Measurements from ENCODE around the gene IFRD2. TPM values are rescaled to one million over a fixed set of nuclear protein-coding genes. Genes with fewer than 3 reads are reported as not detected.
"Not testable (repeated sequence)": the region's sequence is repeated elsewhere in the genome, so short reads cannot be mapped to it uniquely, and the experiment has no call there.

The IFRD2 gene
- total RNA-seq, 1 donor, result 77.8 TPM

DNA sequence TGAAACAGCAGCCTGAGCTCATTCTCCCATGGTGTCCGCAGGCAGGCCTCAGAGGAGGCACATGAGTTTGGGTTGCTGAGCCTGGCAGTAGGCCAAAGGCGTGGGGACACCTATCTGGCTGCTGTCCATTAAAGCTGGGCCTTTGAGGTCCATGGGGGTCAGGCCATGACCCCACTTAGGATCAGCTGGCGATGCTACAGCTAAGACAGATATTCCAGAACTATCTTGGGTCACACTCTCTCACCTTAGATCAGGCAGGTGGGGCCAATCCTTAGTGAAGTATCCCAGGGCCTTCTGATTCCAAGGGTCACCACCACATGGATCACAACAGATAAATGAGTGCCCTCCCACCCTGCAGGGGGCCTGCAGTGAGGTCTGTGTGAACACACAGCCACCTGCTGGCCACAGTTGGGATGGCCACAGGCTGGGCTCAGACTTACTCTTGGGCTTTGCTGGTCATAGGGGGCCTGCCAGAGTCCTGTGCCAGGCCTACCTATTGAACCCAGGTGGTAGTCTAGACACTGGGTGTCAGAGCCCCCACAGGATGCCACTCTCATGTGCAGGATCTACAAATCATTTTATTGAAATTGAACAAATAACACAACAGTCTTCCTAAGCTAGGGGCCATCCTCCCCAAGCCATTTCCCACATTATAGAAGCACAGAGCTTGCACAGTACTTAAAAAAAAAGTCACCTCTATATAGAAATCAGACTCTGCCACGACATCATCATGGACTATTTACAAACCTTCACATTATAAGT, 32.3 kb upstream of the IFRD2 start:
- peak in 2 of 3 donors; percentile 75 to 78 for DNase-seq (ENCODE audit: low read depth in 2 of 3, low spot score in 2 of 3)

DNA sequence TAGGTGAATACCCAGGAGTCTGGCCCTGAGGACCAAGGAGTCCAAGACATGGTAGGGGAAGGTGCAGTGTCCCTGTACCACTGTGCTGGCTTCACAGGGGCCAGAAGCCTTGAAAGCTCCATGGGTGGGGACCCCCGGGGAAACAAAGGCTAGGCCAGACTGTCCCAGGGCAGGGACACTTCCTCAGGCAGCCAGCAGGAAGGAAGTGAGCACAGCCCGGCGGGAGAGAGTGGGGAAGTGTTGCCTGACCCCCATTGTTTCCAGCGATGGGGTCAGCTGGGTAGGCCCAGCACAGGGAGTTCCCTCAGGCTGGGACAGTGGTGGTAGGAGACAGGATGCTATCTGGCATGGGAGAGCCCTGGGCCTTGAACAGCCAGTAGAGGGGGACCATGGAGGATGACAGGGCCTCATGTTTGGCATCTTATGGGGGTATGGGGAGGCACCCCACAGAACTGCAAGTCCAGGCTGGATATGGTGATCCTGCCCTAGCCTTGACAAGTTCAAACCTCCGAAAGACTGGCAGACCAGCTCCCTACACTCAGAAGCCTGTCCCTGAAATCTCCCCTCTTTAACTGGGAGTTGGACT, 31.5 kb upstream of the IFRD2 start:
- DNase-seq (ENCODE audit: low read depth in 2 of 3, low spot score in 2 of 3), result no peak

DNA sequence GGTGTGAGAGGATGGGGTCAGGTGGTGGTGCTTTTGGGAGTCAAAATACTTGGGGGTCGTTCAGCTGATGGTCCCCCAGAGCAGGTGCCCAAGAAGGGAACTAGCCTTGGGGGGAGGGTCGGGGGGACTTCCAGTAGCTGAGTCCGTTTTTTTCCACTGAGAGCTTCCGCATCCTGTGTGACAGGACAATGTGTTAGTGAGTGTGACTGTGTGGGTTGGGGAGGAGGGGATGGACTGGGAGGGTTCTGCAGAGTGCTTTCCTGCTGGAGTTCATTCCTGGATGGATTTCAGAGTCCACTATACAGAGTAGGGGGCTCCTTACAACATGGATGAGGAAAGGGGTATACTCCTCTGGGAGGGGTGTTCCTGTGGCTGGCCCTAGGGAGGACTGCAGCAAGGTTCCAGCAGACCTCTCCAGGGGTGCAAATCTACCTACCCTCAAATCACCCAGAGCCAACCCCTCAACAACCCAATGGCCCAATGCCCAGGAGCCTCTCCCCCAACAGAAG, 30.9 kb upstream of the IFRD2 start:
- DNase-seq (ENCODE audit: low read depth in 2 of 3, low spot score in 2 of 3), result no peak

DNA sequence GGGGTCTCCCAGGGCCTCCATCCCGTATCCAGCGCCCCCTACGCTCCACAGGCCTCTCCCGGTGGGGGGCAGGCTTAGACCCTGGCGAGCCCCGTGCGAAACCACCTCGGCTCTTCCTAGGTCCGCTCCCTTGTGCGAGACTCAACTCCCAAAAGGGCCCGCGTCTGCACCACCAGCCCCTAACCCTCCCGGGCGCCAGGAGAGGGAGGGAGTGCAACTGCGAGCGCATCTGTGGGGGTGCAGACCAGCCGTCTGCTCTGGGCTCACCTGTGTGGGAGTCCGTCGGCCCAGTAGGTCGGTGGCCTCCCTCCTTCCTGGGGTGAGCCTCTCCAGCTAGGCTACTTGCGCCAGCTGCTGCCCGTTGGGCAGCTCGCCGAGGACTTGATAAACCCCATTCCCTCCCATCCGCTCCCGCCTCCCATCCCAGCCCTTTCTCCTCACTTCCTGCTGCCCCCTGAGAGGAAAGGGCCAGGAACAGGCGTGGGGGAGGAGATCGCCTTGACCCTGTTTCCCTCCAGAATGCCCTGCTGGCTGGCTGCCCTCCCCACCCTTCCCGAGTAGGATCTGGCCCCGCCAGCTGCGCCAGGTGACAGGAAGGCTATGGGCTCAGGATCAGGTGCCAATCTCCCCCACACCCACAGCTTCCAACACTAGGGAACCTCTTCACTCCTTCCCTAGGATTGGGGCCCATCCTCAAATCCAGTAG, 30.3 kb upstream of the IFRD2 start, which contains the start of gene HYAL2:
Gene HYAL2 (minus strand): TSS at position 360 of the 706 bp plus-strand sequence. CDS start 2,256 bp downstream, outside the sequence.
- no peak for DNase-seq (ENCODE audit: low read depth in 2 of 3, low spot score in 2 of 3)

DNA sequence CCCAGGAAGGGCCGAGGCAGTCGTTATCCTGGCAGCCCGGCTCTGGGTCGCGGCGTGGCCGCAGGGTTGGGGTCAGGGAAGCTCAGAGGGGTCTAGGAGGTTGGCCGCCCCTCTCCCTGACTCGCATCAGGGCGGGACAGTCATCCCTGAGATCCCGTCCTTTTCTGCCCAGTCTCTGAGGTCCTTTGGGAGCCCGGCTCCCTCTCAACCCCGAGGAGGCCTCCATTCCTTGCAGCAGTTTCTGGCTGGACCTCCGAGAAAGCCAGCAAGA, 29.8 kb upstream of the IFRD2 start:
- no peak for DNase-seq (ENCODE audit: low read depth in 2 of 3, low spot score in 2 of 3)

DNA sequence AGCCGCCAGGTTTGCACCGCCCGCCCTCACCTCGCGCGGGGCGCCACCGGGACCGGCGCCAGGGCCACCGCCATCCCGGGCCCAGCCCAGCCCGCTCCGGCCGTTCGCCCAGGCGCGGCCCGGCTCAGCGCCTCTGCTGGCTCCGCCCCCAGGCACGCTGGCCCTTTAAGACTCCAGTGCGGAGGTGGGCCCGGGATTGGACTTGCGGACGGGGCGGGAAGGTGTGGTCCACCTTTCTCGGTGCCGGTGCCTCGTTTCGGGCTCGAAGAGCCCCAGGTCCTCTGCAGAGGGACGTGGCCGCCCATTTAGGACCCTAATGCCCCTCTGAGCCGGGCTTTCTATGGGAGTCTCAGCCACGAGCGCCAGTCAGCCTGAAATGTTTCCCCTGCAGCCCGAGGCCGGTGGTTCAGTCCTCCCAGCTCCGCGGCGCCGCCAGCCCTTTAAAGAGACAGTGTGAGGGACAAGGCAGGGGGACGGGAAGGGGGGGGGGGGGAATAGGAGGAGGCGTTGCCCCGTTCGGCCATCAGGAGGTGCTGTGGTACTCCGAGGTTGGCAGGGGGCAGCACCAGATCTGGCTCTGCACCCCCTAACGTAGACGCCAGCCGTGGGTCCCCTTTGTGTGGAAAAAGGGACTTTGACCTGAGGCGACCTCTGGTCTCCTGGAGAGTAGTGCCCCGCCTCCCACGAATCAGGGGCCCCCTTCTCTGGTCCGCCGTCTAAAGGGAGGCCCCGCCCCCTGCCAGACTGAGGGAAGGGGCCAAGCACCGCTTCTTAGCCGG, 29.3 kb upstream of the IFRD2 start:
- peak; percentile 62 to 92 (median 90) for DNase-seq (ENCODE audit: low read depth in 2 of 3, low spot score in 2 of 3)

DNA sequence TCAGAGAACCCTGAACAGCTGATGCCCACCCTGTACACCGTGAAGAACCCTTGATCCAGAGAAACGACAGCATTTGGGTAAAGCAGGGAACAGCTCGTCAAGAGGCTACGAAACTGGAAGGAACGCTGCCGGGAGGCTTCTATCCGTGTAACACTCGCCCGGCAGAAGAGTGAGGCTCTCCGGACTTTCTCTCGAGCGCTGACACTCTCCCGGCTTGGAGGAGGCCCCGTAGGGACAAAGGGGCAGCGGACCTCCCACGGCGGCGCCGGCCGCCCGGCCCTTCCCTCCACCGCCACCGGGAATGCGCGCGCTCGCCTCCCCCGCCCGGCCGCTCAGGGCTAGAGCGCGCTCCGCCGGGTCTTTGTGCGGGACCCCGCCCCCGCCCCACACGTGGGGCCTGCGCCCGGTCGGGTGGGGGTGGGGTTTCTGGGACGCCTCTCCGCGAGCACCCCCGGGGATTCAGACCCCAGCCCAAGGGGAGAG, 28.7 kb upstream of the IFRD2 start:
- DNase-seq (ENCODE audit: low read depth in 2 of 3, low spot score in 2 of 3), result peak in 2 of 3 donors; percentile 40 to 69

DNA sequence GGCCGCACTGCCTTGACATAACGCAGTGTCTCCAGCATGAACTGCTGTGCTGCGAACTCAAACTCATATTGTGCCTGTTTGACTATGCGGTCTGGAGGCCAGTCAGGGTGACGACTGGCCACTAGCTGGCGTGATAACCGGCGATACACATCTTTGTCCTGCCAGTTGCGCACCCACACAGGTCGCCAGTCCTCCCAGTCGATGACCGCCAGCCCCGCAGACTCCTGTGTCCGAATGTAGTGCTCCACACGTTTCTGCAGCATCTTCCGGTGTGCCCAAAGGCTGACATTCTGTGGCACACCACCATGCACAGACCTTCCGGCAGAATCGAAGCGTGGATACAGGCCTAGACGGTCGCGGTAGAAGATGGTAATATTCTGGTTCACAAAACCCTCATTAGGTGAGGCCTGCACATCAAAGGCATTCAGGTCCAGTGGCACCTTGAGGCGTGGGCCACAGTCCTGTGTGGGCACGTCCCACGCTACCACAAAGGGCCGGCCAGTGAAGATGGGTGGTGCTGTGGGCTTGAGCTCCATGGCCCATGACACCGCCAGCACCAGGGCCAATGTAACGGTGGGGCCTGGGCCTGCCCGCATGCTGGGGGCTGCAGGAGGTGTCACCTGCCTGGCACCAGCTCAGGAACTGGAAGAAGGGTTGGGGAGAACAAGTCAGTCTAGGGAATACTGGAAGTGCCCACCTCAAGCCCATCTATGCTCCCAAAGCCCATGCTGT, 27.8 kb upstream of the IFRD2 start:
- no peak for DNase-seq (ENCODE audit: low read depth in 2 of 3, low spot score in 2 of 3)

DNA sequence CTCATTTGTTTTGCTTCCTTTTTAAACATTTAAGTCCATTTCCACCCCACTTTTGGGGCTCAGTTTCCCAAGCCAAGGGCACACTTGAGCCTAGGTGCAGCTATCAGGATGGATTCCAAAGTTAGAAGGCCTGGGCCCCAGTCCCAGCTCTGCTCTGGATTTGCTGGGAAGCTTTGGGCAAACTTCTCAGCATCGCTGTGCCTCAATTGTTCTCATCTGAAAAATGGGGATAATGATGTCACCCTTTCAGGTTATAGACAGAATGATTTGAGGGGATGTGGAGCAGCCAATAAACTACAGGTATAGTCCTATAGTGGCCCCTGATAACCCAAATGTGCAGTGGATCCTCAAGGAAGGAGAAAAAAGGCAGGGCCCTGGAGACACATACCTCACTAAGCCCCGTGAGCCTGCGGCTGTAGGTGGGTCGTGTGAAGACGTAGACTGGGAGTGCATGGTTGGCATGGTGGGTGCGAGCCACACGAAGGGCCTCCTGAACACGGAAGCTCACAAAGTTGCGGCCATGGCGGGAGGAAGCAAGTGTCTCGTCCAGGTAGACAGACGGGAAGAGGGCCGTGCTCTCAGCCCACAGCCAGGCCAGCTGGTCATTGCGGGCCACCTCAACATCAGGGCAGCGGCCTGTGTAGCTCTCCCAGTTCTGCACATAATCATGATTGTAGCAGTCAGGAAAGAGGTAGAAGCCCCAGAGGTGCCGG, 27.1 kb upstream of the IFRD2 start:
- no peak for DNase-seq (ENCODE audit: low read depth in 2 of 3, low spot score in 2 of 3)

DNA sequence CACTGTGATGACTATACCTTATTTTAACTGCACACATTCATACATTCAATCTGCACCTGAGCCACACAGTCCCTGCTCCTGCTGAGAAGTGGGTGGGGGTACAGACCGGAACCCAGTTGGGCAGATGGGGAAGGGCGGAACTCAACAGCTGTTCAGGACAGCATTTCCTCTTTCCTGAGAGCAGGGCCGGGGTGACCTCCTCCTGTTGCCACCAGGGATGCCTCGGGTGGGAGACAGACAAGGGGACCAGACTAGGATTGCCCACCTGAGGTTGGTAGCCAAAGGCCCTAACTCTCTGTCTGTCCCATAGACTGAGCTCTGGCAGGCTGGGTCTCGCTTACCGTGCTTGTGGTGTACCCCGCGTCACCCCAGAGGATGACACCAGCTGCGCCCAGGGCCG, 26.4 kb upstream of the IFRD2 start:
- peak in 1 of 3 donors; percentile 28 for DNase-seq (ENCODE audit: low read depth in 2 of 3, low spot score in 2 of 3)

DNA sequence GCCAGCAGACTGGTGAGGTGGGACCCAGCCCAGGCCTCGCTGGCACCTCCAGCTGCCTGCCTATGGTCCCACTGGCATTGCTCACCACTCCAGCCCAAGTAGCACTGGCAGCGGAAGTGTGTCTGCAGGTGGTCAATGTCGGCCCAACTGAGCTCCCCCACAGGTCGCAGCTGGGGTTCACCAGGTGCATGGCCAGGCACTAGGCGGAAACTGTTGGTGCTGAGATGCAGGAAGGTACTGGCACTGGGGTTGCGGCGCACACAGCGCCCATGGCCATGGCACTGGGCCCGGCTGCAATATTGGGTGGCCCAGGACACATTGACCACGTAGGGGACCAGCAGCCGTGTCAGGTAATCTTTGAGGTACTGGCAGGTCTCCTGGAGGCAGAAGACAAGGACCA, 25.9 kb upstream of the IFRD2 start:
- DNase-seq (ENCODE audit: low read depth in 2 of 3, low spot score in 2 of 3), result no peak

DNA sequence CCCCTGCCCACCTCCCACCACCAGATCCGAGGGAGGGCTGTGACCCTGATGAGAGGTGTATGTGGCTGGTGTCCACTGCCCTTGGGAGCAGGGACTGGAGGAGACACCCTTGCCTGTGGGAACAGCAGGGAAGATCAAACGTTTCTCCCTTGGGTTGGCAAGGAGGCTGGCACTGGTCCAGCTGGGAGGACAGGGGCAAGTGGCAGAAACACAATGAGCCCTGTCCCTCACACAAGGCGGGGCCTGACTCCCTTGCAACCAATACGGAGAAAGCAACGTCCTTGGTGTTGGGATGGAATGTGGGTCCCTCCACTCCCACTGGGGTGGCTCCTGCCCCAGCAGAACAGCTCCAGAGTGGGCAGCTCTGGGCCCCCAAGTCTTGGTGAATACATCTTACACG, 25.1 kb upstream of the IFRD2 start:
- no peak for DNase-seq (ENCODE audit: low read depth in 2 of 3, low spot score in 2 of 3)

DNA sequence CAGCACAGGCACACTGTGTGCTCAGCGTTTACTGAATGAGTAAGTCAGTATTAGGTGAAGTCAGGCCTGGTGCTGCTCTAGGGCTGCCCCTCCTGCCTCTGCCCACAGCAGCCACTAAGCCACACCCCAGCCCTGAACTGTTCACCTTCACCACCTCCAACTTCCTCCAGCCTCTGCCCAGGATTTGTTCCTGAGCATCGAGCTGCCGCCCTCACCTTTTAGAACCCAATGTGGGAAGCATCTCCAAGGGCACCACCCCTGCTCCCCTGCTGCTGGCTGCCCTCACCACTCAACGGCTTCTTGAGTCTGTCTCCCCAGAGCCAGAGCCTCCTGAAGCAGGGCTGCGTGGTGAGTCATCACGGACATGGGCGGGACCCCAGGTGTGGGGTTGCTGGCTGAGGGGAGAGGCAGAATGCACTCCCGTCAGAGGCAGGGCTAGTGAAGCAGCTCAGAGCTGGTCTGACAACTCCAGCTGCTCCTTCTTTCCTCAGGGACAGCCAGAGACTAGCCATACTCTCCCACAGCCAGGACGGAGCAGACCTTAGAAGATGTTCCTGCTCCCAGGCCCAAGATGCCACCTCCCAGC, 24.5 kb upstream of the IFRD2 start:
- DNase-seq (ENCODE audit: low read depth in 2 of 3, low spot score in 2 of 3), result no peak

DNA sequence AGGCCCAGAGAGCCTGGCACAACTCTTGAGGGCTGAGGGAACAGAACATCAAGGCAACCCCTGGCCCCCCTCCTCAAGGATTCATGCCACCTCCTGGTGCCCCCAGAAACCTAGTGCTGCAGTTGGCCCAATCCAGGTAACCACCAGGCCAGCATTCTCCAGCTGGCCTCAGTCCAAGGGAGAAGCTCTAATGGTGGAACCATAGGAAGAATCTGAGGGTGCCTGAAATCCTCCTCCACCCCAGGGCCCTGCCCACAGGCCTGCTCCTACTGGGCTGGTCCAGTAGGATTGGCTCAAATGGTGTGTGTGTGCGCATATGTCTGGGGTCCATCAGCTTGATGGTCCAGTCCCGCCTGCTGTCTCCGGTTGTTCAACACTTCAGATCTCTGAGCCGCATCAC, 22.6 kb upstream of the IFRD2 start:
- DNase-seq (ENCODE audit: low read depth in 2 of 3, low spot score in 2 of 3), result no peak

DNA sequence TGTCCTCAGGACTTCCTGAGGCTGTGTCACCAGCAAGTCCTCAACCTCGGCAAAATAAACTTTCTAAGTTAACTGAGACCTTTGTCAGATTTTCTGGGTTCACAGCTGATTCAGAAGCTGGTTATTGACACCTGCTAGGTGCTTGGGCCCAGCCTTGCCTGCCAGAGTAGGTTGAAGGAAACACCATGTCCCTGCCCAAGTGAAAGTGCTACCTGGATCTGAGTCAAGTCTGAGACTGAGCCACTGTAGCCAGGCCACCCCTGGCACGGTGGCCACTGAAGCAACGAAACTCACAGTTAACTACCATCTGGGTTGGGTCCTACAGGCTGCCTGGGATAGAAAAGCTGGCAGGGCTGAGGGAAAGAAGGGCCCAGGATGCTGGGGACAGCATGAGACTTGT, 22.1 kb upstream of the IFRD2 start:
- DNase-seq (ENCODE audit: low read depth in 2 of 3, low spot score in 2 of 3), result no peak

DNA sequence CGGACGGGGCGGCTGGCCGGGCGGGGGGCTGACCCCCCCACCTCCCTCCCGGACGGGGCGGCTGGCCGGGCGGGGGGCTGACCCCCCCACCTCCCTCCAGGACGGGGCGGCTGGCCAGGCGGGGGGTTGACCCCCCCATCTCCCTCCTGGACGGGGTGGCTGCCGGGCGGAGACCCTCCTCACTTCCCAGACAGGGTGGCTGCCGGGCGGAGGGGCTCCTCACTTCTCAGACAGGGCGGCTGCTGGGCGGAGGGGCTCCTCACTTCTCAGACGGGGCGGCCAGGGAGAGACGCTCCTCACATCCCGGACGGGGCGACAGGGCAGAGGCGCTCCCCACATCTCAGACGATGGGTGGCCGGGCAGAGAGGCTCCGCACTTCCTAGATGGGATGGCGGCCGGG, 19.8 kb upstream of the IFRD2 start:
- not testable (repeated sequence) for DNase-seq (ENCODE audit: low read depth in 2 of 3, low spot score in 2 of 3)

DNA sequence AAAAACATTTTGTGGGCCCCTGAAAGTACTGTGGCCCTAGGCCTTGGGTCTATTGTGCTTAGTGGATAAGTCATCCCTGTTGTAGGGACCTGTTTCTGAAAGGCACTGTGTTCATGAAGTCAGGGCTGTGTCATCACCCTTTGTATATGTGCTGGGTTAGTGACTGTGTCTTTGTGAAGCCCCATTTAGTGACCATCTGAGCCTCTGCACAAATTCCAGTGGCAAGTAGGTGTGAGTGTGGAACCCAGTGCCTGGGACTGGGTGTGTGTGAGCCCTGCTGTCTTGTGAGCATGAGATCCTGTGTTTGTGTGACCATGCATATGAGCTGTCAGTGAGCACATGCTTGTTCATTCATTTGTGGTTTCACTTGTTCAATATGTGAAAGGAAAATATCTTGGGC, 12.4 kb upstream of the IFRD2 start:
- DNase-seq (ENCODE audit: low read depth in 2 of 3, low spot score in 2 of 3), result no peak

DNA sequence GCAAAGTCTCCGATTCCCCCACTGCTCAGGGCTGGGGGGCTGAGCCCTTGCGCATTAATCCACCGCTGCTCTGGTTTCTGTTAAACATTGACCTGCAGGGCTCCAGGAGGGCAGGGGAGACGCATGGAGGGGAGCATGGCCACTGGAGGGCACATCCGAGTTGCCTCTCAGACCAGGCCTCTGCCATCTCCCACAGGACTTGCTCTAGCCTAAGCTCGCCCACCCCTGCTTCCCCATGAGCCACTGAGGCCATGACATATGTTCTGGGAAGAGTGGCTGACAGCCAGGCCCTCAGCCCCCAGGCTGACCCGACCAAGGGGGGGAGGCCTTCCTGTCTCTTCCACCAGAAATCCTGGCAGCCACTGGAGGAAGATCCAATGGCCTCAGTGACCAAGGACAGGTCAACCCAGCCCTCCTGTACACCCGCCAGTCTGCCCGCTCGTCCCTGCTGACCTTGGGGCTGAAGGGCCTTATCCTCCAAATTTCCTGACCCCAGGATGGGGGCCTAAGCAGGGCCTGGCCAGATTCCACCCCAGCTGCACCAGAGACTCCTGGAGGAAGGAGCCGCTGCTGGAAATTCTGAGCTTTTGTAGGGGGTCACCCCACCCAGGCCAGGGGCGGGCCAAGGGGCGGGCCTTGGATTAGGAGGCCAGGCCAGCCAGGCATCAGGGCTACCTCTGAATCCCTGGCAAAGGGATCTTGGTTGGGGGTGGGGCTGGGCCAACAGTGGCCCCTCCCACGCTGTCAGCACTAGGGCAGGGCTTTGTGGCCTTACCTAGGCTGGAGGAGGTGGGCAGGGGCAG, 11.0 kb upstream of the IFRD2 start, which contains the start of gene HYAL1:
Gene HYAL1 (minus strand): TSS at position 562 of the 803 bp plus-strand sequence. CDS start 618 bp downstream, outside the sequence.
- DNase-seq (ENCODE audit: low read depth in 2 of 3, low spot score in 2 of 3), result peak in 1 of 3 donors; percentile 27

All from hematopoietic multipotent progenitor cell (in vitro differentiated cells).